GM21367 (cell line): ENCODE measurements around the gene SREBF2.

Experiments used
- ATAC-seq: cut with Tn5 transposase; IDR thresholded peaks from one replicate; pipeline ENCODE4 v1.9.1; 2021; ENCODE audit not compliant: unreplicated experiment

SREBF2 gene

DNA sequence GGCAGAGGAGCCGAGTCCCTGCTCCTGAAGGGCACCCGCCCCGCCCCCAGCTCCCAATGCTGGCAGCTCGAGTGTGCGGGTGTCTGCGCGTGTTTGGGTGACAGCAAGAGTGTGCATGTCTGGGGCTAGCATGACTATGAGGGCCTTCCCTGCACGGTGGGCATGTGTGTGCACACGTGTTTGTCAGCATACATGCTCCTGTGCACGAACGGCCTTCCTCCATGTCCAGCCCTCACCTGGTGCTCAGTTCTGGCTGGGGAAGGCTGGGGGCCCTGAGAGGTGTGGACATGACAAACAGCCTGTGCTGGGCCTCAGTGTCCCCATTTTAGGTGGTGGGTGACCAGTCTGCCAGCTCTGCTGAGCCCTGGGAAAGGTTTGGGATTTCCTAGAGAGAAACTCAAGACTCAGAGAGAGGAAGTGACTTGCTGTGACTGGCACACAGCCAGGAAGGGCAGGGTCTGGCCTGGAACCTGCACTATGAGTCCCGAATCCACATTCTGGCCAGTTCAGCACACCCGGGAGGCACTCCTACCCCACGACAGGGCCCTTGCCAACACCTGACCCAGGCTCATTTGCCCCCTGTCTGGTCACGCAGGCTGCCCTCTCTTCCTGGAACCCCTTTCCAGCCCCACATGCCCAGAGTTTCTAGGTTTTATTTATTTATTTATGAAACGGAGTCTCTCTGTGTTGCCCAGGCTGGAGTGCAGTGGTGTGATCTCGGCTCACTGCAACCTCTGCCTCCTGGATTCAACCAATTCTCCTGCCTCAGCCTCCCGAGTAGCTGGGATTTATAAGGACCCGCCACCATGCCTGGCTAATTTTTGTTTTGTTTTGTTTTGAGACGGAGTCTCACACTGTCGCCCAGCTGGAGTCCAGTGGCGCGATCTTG is 85.2 kb downstream of the SREBF2 start:
- ATAC-seq = no peak

DNA sequence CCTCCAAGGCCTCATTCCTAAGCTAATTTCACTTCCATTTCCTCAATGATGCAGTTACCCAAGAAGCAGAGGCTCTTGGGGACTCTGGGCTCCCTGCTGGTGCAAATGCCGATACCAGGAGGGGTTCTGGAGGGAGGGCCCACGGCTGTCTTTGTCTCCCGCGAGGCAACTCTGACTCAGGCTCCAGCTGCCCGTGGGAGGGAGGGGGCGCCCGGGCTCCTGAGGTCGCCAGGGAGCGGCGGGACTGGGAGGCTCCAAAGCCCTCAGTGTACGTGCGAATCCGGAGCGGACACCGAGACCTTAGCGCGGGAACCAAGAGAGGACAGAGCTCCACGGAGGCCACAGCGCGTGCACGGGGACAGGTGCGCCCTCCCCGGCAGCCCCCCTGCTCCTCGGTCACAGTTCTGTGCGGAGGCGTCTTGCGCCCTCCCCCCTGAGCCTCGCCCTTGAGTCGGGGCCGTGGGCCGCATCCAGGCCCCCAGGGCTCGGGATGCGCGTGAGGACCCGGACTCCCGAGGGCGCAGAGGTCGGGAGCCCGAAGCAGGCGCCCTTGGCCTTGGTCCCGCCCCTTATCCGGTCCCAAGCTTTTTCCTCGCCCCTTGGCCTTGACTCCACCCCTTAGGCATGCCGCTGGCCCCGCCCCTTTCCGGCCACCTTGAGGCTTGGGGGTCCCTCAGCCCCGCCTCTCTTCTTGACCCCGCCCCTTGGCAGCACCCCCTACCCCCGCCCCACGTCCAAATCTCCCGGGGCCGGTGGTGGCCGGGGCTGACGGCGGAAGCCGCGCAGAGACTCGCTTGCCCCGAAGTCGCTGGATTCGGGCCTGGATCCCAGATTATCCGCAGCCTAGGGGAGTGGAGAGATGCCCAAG is 86.7 kb downstream of the SREBF2 start:
- peak; percentile 33 for ATAC-seq

DNA sequence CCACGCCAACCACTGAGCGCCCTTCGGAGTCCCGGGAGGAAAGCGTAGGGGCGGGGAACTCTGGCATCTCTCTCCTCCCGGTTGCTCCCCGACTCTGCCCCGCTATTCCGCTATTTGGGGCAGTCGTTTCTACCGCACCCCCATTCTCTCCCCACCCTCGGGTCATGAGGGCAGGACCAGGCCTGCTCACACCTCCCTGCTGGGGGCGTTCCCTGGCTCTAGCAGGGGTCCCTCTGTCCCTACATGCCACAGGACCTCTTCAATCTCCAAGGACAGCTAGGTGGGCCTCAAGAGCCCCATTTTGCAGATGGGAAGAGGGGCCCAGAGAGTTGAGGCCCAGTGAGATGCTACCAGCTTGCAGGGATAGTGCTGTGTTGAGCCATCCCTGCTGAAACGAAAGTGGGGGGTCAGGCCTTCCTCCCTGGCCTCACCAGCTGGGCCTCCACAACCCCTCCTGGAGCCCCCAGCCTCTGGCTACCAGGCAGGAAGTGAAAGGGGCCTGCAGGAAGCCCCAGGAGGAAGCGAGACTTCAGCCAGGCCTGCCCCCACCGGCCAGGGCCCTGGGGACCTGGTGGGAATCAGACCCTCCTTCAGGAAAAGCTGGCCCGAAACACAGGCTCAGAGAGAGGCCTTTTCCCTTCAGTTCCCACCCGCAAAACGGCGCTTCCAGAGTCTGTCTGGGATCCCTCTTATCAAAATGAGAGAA is 87.5 kb downstream of the SREBF2 start:
- ATAC-seq = peak; percentile 8

GRCh38 chr22:41922328-41922727 is 89.4 kb downstream of the SREBF2 start:
- no peak for ATAC-seq

GRCh38 chr22:41922940-41923594 is 90.2 kb downstream of the SREBF2 start:
- no peak for ATAC-seq

GRCh38 chr22:41923595-41924276 is 90.8 kb downstream of the SREBF2 start:
- no peak for ATAC-seq

- ATAC-seq = no peak
Observed at GRCh38 chr22:41925783-41926460, 93.0 kb downstream of the SREBF2 start.

DNA sequence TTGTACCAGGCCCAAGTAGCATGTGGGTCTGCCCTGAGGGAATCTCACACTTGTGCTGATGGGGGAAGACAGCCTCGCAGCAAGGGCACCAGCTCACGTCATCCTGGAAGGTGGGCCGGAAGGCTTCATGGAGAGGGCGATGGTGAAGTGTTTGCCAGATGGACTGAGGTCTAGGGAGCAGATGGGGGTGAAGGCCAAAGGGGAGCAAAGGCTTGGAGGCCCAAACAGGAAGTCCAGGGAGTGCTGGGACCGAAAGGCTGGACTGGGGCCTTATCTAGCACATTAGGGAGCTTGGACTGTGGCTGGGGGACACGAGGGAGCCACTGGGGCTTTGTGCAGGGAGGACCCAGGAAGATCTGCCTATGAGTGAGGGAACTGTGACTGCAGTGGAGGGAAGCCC is 94.9 kb downstream of the SREBF2 start:
- no peak for ATAC-seq

DNA sequence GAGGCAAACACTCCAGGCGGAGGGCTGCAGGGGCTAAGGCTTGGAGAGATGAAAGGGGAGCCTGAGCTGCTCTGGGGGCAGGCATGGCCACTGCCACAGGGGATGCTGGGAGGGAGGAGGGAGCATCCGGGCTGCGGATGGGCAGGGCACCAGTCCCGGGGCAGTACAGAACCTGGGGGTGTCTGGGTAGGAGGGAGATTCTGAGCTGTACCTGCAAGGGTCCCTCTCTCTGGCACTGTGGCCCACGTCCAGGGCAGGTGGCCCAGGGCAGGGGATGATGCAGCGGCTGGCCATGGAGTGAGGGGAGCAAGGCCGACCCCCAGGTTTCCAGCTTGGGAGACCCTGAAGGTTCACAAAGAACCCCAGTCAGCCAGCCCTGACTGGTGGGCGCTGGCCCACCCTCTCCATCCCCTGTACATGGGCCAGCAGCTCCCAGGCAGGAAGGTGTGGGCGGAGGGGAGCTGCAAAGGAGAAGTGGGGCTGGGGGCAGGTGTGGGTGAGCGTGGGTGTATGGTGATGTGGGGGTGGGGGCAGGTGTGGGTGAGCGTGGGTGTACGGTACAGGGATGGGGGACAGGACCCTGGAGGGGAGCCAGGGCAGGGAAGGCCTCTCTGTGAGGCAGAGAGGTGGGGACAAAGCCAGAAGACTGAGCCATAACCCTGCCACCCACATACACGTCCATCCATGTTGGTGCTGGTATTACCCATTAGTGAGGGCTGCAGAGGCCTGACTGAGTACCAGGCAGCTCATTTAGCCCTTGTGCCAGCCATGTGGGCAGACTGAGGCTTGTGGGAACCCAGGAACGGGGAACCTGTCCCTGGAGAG is 95.9 kb downstream of the SREBF2 start:
- no peak for ATAC-seq

- ATAC-seq = no peak
Observed at GRCh38 chr22:41929418-41929810, 96.5 kb downstream of the SREBF2 start.

- no peak for ATAC-seq
Observed at GRCh38 chr22:41931701-41932269, 98.9 kb downstream of the SREBF2 start.

DNA sequence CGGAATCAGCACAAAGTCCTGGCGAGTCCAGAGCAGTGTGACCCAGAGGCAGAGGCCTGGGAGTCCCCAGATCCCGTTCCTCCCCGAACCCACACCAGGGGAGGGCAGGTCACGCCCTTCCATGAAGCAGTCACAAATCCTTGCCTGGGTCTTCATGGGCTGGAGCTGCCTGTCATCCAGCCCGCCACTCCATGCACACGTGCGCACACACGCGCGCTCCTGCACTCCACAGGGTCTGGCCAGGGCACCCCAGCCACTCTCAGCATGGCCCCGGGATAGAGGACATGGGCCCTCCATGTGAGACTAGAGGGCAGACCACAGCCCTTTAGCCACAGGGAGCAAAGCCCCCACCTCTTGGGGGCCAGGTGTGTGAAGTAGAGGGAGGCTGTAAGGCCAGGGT is 99.4 kb downstream of the SREBF2 start:
- no peak for ATAC-seq

- ATAC-seq = no peak
Observed at GRCh38 chr22:41933411-41934177, 100.7 kb downstream of the SREBF2 start.

- ATAC-seq = no peak
Observed at GRCh38 chr22:41934284-41935014, 101.5 kb downstream of the SREBF2 start.

DNA sequence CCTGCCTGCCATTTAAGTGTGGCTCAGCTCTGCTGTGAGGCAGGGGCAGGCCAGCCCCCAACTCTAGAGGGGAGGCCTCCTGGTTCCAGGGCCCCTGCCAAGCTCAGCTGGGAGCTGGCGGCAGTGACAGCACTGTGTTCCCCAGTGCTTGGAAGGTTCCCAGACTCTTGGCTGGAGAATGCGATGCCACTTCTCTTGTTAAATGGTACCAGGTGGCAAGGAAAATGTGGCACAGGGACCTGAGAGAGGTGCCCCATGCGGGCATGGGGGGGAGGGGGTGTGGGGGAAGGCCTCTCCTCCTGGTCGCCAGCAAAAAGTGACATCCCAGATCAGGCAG is 102.1 kb downstream of the SREBF2 start:
- no peak for ATAC-seq

- no peak for ATAC-seq
Observed at GRCh38 chr22:41935509-41935908, 102.6 kb downstream of the SREBF2 start.

GRCh38 chr22:41936894-41937169 is 103.9 kb downstream of the SREBF2 start:
- no peak for ATAC-seq
